A673 (cell line): Measurements from ENCODE around the gene CLEC4A.

Experiments used
- EZH2 ChIP-seq: fragments of 200-600 bp; sonication (generic); IDR thresholded peaks from 2 replicates; pipeline ENCODE4 v1.6.1; 2017; ENCODE audit warnings: borderline replicate concordance, low read depth, mild to moderate bottlenecking, mixed read lengths, antibody characterized with exemption, low read length; ENCODE audit not compliant: poor library complexity, severe bottlenecking
- TF ChIP-seq, protein P1 (sequence below): fragments of 300-800, 200-600 bp; sonication (generic); conservative IDR thresholded peaks from 2 replicates; pipeline ENCODE4 v1.5.1; 2017; ENCODE audit warnings: low read depth, mild to moderate bottlenecking, antibody characterized with exemption, low read length, moderate library complexity, mixed read lengths

DNA sequence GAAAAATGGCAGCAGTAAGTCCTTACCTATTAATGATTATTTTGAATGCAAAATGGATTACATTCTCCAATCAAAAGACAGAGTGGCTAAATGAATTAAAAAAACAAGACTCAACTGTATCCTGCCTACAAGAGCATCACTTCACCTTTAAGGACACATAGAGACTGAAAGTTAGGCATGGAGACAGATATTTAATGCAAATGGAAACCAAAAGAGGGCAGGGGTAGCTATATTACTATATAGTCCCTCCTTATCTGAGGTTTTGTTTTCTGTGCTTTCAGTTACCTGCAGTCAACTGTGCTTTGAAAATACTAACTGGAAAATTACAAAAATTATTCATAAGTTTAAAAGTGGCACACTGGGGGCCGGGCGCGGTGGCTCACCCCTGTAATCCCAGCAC, 24.2 kb upstream of the CLEC4A start:
- TF ChIP-seq, protein P1, sequence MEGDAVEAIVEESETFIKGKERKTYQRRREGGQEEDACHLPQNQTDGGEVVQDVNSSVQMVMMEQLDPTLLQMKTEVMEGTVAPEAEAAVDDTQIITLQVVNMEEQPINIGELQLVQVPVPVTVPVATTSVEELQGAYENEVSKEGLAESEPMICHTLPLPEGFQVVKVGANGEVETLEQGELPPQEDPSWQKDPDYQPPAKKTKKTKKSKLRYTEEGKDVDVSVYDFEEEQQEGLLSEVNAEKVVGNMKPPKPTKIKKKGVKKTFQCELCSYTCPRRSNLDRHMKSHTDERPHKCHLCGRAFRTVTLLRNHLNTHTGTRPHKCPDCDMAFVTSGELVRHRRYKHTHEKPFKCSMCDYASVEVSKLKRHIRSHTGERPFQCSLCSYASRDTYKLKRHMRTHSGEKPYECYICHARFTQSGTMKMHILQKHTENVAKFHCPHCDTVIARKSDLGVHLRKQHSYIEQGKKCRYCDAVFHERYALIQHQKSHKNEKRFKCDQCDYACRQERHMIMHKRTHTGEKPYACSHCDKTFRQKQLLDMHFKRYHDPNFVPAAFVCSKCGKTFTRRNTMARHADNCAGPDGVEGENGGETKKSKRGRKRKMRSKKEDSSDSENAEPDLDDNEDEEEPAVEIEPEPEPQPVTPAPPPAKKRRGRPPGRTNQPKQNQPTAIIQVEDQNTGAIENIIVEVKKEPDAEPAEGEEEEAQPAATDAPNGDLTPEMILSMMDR = no peak
- TF ChIP-seq EZH2 = no peak
